SK-MEL-5 (cell line): ENCODE measurements around the gene P2RY10. TPM values are rescaled to one million over a fixed set of nuclear protein-coding genes. Genes with fewer than 3 reads are reported as not detected.

Experiments used
- DNase-seq: peaks from one replicate; pipeline ENCODE4 v3.0.0-alpha.2; 2016; ENCODE audit warnings: low read depth, low spot score
- in situ Hi-C: cut with HindIII; loops from 2 replicates; pipeline ENCODE4 v1.10.0; 2016; ENCODE audit warnings: low sequenced_read_pairs, high pct_unique_total_duplicates, low pct_unique_long_range_greater_than_20kb
- polyA plus RNA-seq, 2 experiments: library from polyadenylated mRNA; depleted of rRNA; stranded (reverse); fragments of >200 nt; gene quantifications; 2 replicates each; pipeline ENCODE4 v1.2.3, GENCODE V29; 2015
- total RNA-seq: library from RNA; depleted of rRNA; stranded (reverse); fragments of >200 nt; shearing (Covaris generic); gene quantifications from 2 replicates; pipeline ENCODE4 v1.2.3, GENCODE V29; 2014; rRNA removed

P2RY10 gene
- not detected in 2 replicates for total RNA-seq
- not detected in 2 replicates for polyA plus RNA-seq (2015; cell fraction: cytosol; rRNA removed)
- polyA plus RNA-seq (2015; cell fraction: nucleus; rRNA removed) = not detected in 2 replicates

- in situ Hi-C loops = no loop called here
- no peak for DNase-seq
Measured at GRCh38 chrX:78945186-78945912, at the start of gene P2RY10. Gene P2RY10, plus strand, starts transcription at chrX:78945391. Its CDS starts 15,130 bp downstream, at chrX:78960521.

GRCh38 chrX:78922754-78923153 is 22.4 kb upstream of the P2RY10 start:
- no peak for DNase-seq
- in situ Hi-C loops = no loop called here

GRCh38 chrX:78923198-78924015 is 21.8 kb upstream of the P2RY10 start:
- in situ Hi-C loops = no loop called here
- no peak for DNase-seq

- in situ Hi-C loops = no loop called here
- DNase-seq = no peak
Measured at GRCh38 chrX:78931814-78932213, 13.4 kb upstream of the P2RY10 start.

GRCh38 chrX:78934866-78935265 is 10.3 kb upstream of the P2RY10 start:
- in situ Hi-C loops = no loop called here
- no peak for DNase-seq

GRCh38 chrX:78944351-78944750 is 840 bp upstream of the P2RY10 start:
- in situ Hi-C loops = no loop called here

GRCh38 chrX:78946178-78946931 is 1.2 kb downstream of the P2RY10 start:
- in situ Hi-C loops = no loop called here
- DNase-seq = no peak

More at GRCh38 chrX:78944351-78944750, 840 bp upstream of the P2RY10 start:
- DNase-seq = no peak

GRCh38 chrX:78950009-78950835 is 5.0 kb downstream of the P2RY10 start:
- no peak for DNase-seq
- in situ Hi-C loops = no loop called here

GRCh38 chrX:78957049-78957767 is 12.0 kb downstream of the P2RY10 start:
- in situ Hi-C loops = no loop called here
- no peak for DNase-seq

- in situ Hi-C loops = no loop called here
- DNase-seq = no peak
Measured at GRCh38 chrX:78957768-78958130, 12.6 kb downstream of the P2RY10 start.

- in situ Hi-C loops = no loop called here
- DNase-seq = no peak
Measured at GRCh38 chrX:78958419-78959116, 13.4 kb downstream of the P2RY10 start.

- in situ Hi-C loops = no loop called here
- no peak for DNase-seq
Measured at GRCh38 chrX:78960888-78961287, 15.7 kb downstream of the P2RY10 start.

GRCh38 chrX:78964598-78964997 is 19.4 kb downstream of the P2RY10 start:
- no peak for DNase-seq
- in situ Hi-C loops = no loop called here

- DNase-seq = no peak
- in situ Hi-C loops = no loop called here
Measured at GRCh38 chrX:78979789-78980464, 34.7 kb downstream of the P2RY10 start.

- in situ Hi-C loops = no loop called here
- no peak for DNase-seq
Measured at GRCh38 chrX:78989349-78989748, 44.2 kb downstream of the P2RY10 start.
